Measurements from ENCODE around the gene SLC30A4. TPM values are rescaled to one million over a fixed set of nuclear protein-coding genes. Genes with fewer than 3 reads are reported as not detected.

Gene SLC30A4
- total and polyA plus RNA-seq, 2 of the 4 experiments (the other 2 are of a cell fraction), result 2.1 to 5.6 TPM

DNA sequence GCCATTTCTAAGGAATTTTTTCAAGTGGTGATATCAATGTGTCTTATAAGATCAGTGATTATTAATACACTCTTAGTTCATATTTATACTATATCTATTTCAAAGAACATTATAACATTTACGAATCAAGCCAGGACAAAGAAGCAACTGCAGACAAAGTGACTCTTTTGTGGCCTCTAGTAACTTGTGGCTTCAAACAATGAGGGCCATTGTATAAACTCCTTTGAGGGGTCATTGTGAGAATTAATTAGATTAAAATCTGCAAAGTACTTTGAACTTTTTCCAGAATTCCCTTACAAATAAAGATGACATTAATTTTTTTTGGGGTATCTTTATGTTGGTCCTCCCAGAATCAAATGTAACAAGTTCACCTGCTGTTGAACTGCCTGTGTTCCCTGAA is 12.3 kb upstream of the SLC30A4 start:
- CTCF ChIA-PET, result interaction anchor here (0.6 kb wide), 1 partner anchor 52 kb away, joined by 3 read pairs; no protein-coding TSS in a partner anchor
- no peaks in the 10 kb centered on the region for H3K9me1 ChIP-seq (ENCODE audit: insufficient read depth, low read length)
- H3K4me1 ChIP-seq (ENCODE audit: control insufficient read depth, insufficient read depth, low read length), result peaks cover 2% of the 10 kb centered on the region; the same call in 1 of the 2 replicates
- no peak overlapping the region for H3K56ac ChIP-seq (ENCODE audit: extremely low read depth, insufficient read depth, low read length)
- POLR2A ChIA-PET (ENCODE audit: unreplicated experiment), result no interaction called here
- H2AK5ac ChIP-seq (ENCODE audit: low read depth, low read length), result no peak overlapping the region
- dilution Hi-C loops (cut with HindIII; ENCODE audit: low sequenced_read_pairs, unreplicated experiment), result no loop called here
- no peak overlapping the region for H3K14ac ChIP-seq (replicated peaks; ENCODE audit: low read depth, low read length)
- H3K4me3 ChIP-seq (ENCODE audit: insufficient read depth, low read depth, low read length), result no peak overlapping the region
- H3K4ac ChIP-seq (ENCODE audit: low read depth, low read length), result no peak overlapping the region
- H2BK120ac ChIP-seq (ENCODE audit: low read depth, low read length), result no peak overlapping the region
- H3K18ac ChIP-seq (ENCODE audit: low read depth, low read length), result no peak overlapping the region
- H2BK5ac ChIP-seq (ENCODE audit: low read depth, low read length, poor library complexity, severe bottlenecking), result no peak overlapping the region
- DNase-seq (no peak), ATAC-seq (ENCODE audit: low read depth) (no peak)
- no peak overlapping the region for H4K5ac ChIP-seq (ENCODE audit: low read depth, low read length)
- no peak overlapping the region for H2BK15ac ChIP-seq (ENCODE audit: low read depth, low read length)
- H3K79me1 ChIP-seq (ENCODE audit: low read depth in 1 of 2, low read length in 2 of 2), result no peaks in the 10 kb centered on the region
- TF ChIP-seq RCOR1 (IDR thresholded peaks at IDR 0.05; ENCODE audit: insufficient replicate concordance, low read length) (no peak), MAFK (IDR thresholded peaks at IDR 0.05; ENCODE audit: low read depth, low read length) (no peak), RAD21 (IDR thresholded peaks at IDR 0.05; ENCODE audit: low read length) (no peak), POLR2A (IDR thresholded peaks at IDR 0.05; ENCODE audit: low read depth, low read length) (no peak), MXI1 (IDR thresholded peaks at IDR 0.05; ENCODE audit: borderline replicate concordance, low read depth, low read length) (no peak), BHLHE40 (IDR thresholded peaks at IDR 0.05; ENCODE audit: low read depth, low read length) (no peak), CHD1 (IDR thresholded peaks at IDR 0.05; ENCODE audit: low read depth, low read length) (no peak), CEBPB (IDR thresholded peaks at IDR 0.05; ENCODE audit: low read depth, low read length) (no peak), MAZ (IDR thresholded peaks at IDR 0.05; ENCODE audit: borderline replicate concordance, low read depth, low read length) (no peak), RFX5 (IDR thresholded peaks at IDR 0.05; ENCODE audit: low read depth, low read length) (no peak)
- TF ChIP-seq, protein P1, sequence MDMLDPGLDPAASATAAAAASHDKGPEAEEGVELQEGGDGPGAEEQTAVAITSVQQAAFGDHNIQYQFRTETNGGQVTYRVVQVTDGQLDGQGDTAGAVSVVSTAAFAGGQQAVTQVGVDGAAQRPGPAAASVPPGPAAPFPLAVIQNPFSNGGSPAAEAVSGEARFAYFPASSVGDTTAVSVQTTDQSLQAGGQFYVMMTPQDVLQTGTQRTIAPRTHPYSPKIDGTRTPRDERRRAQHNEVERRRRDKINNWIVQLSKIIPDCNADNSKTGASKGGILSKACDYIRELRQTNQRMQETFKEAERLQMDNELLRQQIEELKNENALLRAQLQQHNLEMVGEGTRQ (IDR thresholded peaks at IDR 0.05; ENCODE audit: low read depth, low read length), result no peak
- TF ChIP-seq, protein P2, sequence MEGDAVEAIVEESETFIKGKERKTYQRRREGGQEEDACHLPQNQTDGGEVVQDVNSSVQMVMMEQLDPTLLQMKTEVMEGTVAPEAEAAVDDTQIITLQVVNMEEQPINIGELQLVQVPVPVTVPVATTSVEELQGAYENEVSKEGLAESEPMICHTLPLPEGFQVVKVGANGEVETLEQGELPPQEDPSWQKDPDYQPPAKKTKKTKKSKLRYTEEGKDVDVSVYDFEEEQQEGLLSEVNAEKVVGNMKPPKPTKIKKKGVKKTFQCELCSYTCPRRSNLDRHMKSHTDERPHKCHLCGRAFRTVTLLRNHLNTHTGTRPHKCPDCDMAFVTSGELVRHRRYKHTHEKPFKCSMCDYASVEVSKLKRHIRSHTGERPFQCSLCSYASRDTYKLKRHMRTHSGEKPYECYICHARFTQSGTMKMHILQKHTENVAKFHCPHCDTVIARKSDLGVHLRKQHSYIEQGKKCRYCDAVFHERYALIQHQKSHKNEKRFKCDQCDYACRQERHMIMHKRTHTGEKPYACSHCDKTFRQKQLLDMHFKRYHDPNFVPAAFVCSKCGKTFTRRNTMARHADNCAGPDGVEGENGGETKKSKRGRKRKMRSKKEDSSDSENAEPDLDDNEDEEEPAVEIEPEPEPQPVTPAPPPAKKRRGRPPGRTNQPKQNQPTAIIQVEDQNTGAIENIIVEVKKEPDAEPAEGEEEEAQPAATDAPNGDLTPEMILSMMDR (conservative IDR thresholded peaks at IDR 0.05; ENCODE audit: low read depth, low read length), result no peak
- TF ChIP-seq, protein P3, sequence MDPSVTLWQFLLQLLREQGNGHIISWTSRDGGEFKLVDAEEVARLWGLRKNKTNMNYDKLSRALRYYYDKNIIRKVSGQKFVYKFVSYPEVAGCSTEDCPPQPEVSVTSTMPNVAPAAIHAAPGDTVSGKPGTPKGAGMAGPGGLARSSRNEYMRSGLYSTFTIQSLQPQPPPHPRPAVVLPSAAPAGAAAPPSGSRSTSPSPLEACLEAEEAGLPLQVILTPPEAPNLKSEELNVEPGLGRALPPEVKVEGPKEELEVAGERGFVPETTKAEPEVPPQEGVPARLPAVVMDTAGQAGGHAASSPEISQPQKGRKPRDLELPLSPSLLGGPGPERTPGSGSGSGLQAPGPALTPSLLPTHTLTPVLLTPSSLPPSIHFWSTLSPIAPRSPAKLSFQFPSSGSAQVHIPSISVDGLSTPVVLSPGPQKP (IDR thresholded peaks at IDR 0.05; ENCODE audit: borderline replicate concordance, low read depth, low read length), result no peak
- in situ Hi-C loops (cut with MboI; ENCODE audit: low sequenced_read_pairs), result no loop called here
- BruUV-seq (replicated peaks), result no TSS peak
- intact Hi-C loops (cut with micrococcal nuclease), result no loop called here
- no peaks in the 10 kb centered on the region for H4K20me1 ChIP-seq (ENCODE audit: insufficient read depth, low read length)
- no peak overlapping the region for H4K8ac ChIP-seq (ENCODE audit: low read depth in 2 of 2, low read length in 2 of 2)
- H3K9me3 ChIP-seq (ENCODE audit: control insufficient read depth, insufficient read depth, low read length), result no peaks in the 10 kb centered on the region
- H3K36me3 ChIP-seq (ENCODE audit: control insufficient read depth, insufficient read depth, low read length), result no peaks in the 10 kb centered on the region
- no peak overlapping the region for H2AFZ ChIP-seq (replicated peaks; ENCODE audit: low read length, poor library complexity)
- no peak overlapping the region for H2AK9ac ChIP-seq (replicated peaks; ENCODE audit: low read depth, low read length, poor library complexity)
- H2BK20ac ChIP-seq (ENCODE audit: low read depth, low read length), result no peak overlapping the region
- H4K91ac ChIP-seq (ENCODE audit: insufficient read depth, low read depth, low read length), result no peak overlapping the region
- no peak overlapping the region for H3K23ac ChIP-seq (ENCODE audit: low read depth, low read length)
- no peak overlapping the region for H3K27ac ChIP-seq (ENCODE audit: insufficient read depth, low read length)
- H3K4me2 ChIP-seq (ENCODE audit: low read depth, low read length), result no peak overlapping the region
- H3K9ac ChIP-seq (ENCODE audit: low read depth, low read length), result no peak overlapping the region
- H3K27me3 ChIP-seq (ENCODE audit: control insufficient read depth, insufficient read depth, low read length), result no peaks in the 10 kb centered on the region; the same call in 1 of the 2 replicates
- no CpG with 5 or more reads among the region's 1 CpG for WGBS, 2 experiments (ENCODE audit: extremely low coverage in 2 of 2, insufficient read length in 1 of 2)
